Stimulated activated CD4-positive, alpha-beta T cell treated with anti-CD3 and anti-CD28 coated beads, TNF-alpha, amount 100 ng/mL, for 24 hours (primary cell): ENCODE data around the gene THSD4.
"Not testable (repeated sequence)": the region's sequence is repeated elsewhere in the genome, so short reads cannot be mapped to it uniquely, and the experiment has no call there.

Source experiments
- DNase-seq, 3 experiments: peaks; one replicate each; pipeline ENCODE4 v3.0.0-alpha.2; 2020; ENCODE audit warnings: low read depth in 3 of 3

THSD4 gene

DNA sequence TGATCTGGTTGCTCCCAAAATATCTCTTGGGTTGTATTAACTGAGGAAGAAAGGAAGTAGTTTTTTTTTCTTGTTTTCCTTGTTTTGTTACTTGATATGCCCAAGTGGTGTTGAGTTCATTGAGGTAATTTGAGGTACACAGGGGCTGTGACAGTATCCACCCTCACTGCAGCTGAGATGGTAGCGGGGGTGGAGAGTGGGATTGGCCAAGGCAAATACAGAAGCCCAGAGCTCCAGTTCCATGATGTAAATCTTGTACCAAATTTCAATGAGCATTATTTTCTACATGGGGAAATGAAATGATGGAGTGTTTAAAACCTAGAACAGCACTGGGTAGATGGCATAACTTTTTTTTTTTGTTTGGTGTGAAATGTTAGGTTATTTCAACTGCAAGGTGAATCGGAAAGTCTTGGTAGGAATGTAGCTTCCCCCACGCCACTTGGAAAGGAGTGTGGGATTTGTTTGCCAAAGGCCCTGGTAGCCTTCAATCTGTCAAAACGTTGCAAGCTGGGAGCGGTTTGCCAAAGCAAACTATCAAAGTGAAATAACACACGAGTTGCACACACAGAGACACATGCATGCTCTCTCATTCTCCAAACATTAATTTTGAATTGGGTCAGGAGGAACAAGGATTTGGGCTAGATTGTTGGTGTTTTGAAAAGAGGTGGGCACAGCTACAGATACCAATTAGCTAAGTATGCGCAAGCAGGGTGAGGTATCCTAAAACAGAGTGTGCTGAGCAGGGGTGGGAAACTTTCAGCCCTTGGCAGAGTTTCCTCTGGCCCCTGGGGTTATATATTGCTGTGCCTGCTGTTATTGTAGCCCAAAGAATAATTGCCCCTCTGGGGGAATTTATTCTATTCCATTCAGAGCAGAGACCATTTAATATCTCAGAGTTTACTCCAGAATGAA is 34.6 kb downstream of the THSD4 start:
- DNase-seq = no peak

DNA sequence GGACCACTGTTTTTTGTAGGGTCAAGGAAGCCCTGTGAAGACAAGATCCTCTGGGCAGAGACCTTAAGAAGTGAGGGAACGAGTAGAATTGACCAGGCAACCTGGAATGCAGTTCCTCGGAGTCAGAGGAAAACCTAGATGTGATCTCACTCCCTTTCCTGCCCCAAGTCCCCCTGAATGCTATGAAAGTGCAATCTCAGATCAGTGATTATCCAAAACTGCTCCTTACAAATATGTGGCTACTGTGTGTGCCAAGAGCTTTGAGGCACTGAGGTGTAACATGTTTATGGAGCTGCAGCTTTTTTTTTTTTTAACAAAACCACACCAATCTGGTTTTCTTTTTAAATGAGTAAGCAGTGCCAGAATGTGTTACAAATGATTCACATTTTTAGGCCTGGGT is 35.8 kb downstream of the THSD4 start:
- no peak for DNase-seq

DNA sequence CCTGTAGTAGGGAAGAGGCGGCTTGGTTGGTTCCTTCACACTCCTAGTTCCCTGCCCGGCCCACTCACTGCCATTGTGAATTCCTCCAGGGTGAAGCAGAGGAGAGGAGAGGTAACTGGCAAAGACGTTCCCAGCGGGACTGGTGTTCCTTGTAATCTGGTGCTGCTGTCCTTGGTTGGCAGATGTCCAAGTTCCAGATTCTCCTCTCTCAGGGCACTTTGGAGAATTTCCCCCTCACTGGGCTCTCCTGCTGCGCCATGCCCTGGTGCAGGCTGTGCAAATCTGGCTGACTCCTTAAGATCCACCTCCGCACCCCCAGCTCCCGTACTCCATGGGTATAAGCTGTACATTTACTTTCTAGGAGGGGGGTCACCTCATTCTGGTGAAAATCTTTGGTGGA is 37.3 kb downstream of the THSD4 start:
- DNase-seq = no peak

DNA sequence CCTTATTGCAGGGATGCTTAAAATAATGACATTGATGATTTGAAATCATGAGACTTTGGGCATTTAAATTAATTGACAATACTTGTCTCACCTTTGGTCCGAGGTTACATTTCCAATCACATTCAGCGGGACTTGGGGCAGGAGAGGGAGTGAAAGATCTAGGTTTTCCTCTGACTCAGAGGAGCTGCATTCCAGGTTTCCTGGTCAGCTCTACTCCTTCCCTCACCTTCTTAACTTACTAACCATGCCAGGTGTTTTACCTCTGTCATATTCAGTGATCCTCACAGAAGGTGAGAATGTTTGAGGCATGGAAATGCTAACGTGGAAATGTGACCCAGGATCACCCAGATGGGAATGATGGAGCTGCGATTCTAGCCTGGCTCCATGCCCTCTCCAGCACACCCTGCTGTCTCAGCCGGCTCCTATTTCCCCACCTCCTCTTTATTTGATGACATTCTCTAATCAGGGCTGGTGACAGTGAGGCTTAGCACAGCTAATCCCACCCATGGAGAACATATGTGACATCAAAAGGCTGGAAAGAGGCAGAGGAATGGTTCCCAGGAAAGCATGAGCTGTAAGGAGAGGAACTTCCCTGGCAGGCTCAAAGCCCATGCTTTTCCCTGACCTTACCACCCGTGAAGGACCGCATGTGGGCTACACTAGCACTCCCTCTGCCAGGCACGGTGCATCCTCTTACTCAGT is 38.7 kb downstream of the THSD4 start:
- no peak for DNase-seq

DNA sequence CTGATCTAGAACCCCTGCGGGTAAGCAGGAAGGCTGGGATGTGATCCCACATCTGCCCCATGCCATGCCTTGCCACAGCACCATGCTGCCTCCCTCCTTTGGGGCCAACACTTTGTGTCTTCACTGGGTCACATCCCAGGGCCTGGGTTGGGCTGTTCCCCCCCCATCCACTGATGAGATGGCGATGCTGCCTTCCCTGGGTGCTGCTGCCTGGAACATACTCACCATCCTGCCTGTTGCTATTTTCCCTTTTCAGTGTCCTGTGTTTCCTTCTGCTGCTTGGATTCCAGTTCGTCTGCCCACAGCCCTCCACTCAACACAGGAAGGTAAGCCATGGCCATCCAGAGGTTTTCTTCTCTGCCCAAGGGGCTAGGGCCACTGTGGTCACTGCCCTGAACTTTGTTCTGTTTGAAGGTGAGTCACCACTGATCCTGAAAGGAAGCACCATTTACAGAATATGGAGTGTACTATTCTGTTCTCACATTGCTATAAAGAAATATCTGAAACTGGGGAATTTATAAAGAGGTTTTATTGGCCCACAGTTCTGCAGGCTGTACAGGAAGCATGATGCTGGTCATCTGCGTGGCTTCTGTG is 39.4 kb downstream of the THSD4 start:
- no peak for DNase-seq

- DNase-seq = no peak
These were observed 40.3 kb downstream of the THSD4 start for GRCh38 chr15:71155534-71155933.

DNA sequence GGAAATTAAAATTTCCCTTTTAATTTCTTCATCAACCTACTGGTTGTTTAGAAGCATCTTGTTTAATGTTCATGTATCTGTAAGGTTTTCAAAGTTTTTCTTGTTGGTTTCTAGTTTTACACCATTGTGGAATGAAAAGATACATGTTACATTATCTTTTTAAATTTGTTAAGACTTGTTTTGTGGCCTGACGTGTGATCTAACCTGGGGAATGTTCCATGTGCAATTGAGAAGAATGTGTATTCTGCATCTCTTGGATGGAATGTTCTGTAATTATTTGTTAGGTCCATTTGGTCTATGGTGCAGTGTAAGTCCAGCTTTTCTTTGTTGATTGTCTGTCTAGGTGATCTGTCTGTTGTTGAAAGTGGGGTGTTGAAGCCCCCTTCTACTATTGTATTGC is 45.7 kb downstream of the THSD4 start:
- DNase-seq = no peak

- DNase-seq = no peak
These were observed 47.0 kb downstream of the THSD4 start for GRCh38 chr15:71162309-71162708.

- DNase-seq = not testable (repeated sequence)
These were observed 49.3 kb downstream of the THSD4 start for GRCh38 chr15:71164606-71165005.

DNA sequence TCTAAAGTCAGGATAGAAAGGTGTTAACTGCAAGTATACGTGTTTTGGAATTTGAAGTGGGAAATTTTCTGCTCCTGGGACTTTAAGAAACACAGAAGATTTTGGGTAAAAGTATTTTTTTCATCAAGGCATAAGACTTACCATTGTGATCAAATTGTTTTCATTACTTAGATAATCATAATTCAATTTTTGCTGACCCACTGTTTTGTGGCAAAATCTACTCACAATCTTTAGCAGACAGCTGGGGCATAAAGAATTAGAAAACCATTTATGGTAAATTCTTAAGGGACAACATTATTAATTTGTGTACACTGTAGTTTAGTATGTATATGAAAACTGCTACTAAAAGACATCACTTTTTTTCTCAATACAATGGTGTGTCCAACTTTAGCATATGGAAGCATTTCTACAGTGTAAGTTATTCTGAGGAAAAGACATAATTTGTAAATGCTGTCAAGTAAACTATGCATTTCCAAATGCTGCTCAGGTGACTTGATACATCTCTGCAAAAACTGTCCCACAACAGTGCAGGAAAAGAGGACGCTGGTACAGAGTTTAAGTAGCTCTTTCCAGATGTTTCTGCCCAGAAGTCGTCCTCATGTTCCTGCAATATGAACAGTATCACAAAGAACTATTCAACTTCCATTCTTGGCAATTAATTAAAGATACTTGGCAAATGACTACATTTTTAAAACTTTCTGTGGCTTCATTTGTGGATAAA is 52.3 kb downstream of the THSD4 start:
- no peak for DNase-seq

- no peak for DNase-seq
These were observed 53.0 kb downstream of the THSD4 start for GRCh38 chr15:71168166-71168834.

GRCh38 chr15:71170163-71170562 is 54.9 kb downstream of the THSD4 start:
- no peak for DNase-seq

- DNase-seq = no peak
These were observed 55.9 kb downstream of the THSD4 start for GRCh38 chr15:71171195-71171594.

DNA sequence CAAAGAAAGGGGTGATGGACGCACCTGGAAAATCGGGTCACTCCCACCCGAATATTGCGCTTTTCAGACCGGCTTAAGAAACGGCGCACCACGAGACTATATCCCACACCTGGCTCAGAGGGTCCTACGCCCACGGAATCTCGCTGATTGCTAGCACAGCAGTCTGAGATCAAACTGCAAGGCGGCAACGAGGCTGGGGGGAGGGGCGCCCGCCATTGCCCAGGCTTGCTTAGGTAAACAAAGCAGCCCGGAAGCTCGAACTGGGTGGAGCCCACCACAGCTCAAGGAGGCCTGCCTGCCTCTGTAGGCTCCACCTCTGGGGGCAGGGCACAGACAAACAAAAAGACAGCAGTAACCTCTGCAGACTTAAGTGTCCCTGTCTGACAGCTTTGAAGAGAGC is 59.1 kb downstream of the THSD4 start:
- DNase-seq = not testable (repeated sequence)

DNA sequence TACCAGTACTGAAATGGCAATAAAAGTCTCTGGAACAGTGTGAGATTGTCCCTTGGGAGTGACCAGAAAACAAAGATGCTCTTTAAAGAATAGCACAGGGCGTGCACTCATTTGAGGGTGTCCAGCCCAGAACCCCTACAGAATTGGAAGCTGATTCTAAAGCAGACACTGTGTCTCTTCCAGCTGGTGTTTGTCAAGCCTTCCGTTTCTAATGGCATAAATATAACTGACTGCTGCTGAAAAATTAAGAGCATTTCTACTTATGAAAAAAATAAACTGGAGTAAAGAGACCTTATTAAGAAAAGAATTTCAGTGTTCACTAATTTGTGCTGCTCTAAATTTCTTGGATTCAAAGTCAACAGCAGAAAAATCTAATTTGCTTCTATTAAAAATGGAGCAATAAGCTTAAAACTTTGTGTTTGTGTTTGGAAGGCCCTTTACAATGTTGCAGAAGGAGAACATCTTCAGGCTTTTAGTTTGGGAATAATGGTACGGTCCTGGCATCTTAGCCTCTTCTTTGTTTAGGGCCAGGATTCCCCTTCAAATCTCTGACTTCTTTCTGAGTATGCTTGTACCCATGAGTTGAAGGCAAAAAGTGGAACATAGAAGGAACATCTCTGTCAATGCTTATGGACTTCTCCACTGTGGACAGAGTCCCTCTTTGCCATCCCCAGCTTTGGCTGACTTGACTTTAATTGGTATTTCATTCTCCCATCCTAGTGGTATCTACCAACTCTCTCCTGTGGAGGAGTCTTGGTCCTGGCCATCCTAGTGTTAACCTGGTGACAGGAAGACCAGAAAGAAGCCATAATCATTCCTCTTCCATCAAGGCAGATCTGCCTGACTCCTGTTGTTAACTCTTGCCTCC is 65.9 kb downstream of the THSD4 start:
- DNase-seq = no peak

- no peak for DNase-seq
These were observed 67.3 kb downstream of the THSD4 start for GRCh38 chr15:71182522-71182921.

- no peak for DNase-seq
These were observed 67.8 kb downstream of the THSD4 start for GRCh38 chr15:71183063-71183462.

DNA sequence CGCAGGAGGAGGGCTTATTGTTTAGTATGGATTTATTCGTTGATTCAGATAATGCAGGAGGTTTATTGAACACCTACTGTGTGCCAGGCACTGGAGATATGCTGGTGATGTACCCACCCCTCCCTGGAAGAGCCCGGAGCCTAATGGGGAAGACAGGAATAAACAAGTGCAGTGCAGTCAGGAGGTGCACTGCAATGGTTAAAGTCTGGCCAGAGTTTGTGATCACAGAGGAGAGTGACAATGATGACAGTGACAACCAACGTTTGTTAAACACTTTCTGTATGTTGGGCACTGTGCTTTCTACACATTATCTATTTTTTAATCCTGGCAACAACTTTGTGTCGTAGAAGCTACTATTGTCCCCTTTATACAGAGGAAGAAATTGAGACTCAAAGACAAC is 70.4 kb downstream of the THSD4 start:
- no peak for DNase-seq

DNA sequence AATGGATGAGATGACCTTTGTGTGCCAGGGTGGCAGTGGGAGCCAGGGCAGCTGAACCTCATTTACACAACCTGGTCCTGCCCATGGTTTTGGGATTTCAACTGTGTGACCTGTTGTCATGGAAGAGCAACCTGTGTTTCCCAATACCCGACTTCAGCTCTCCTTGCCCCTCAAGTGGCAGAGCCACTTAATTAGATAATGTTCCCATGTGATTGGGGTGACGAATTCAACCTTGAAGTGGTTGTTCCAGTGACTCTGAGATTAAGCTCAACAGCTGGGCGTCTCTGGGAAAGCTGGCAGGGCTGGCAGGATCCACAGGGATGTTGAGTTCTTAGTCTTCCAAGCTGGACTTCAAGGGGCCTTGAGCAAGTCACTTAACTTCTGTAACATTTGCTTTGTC is 71.0 kb downstream of the THSD4 start:
- DNase-seq = no peak

- no peak for DNase-seq
These were observed 71.8 kb downstream of the THSD4 start for GRCh38 chr15:71187078-71187477.

- no peak for DNase-seq
These were observed 72.3 kb downstream of the THSD4 start for GRCh38 chr15:71187526-71187925.
